ENCODE data around the gene SLC9A7.

SLC9A7 gene

GRCh38 chrX:46770000-46770816 lies 11.3 kb upstream of the SLC9A7 start:
- DNase-seq (ENCODE audit: extremely low read depth, low read depth) = no peak
- no peak for TF ChIP-seq CTCF (IDR thresholded peaks at IDR 0.05; ENCODE audit: low read depth, low read length, missing control alignments)
- H3K4me3 ChIP-seq (replicated peaks; ENCODE audit: low read depth, low read length) = peak overlapping the region; percentile 13; the same call in 1 of the 2 replicates

GRCh38 chrX:46762963-46763362 lies 4.0 kb upstream of the SLC9A7 start:
- no peak for DNase-seq (ENCODE audit: extremely low read depth, low read depth)
- TF ChIP-seq CTCF (IDR thresholded peaks at IDR 0.05; ENCODE audit: low read depth, low read length, missing control alignments) = no peak
- H3K4me3 ChIP-seq (replicated peaks; ENCODE audit: low read depth, low read length) = no peak overlapping the region

GRCh38 chrX:46759645-46759974 lies 692 bp upstream of the SLC9A7 start:
- DNase-seq (ENCODE audit: extremely low read depth, low read depth) = no peak
- no peak for TF ChIP-seq CTCF (IDR thresholded peaks at IDR 0.05; ENCODE audit: low read depth, low read length, missing control alignments)
- H3K4me3 ChIP-seq (replicated peaks; ENCODE audit: low read depth, low read length) = peak overlapping the region; percentile 55

- no peak for TF ChIP-seq CTCF (IDR thresholded peaks at IDR 0.05; ENCODE audit: low read depth, low read length, missing control alignments)
- no peak for DNase-seq (ENCODE audit: extremely low read depth, low read depth)
Observed at GRCh38 chrX:46758163-46758955, 559 bp downstream of the SLC9A7 start.

GRCh38 chrX:46757593-46757992 lies 1.3 kb downstream of the SLC9A7 start:
- H3K4me3 ChIP-seq (replicated peaks; ENCODE audit: low read depth, low read length) = peak overlapping the region; percentile 55
- no peak for TF ChIP-seq CTCF (IDR thresholded peaks at IDR 0.05; ENCODE audit: low read depth, low read length, missing control alignments)
- DNase-seq (ENCODE audit: extremely low read depth, low read depth) = no peak

More at GRCh38 chrX:46758163-46758955, 559 bp downstream of the SLC9A7 start:
- peak overlapping the region; percentile 55 for H3K4me3 ChIP-seq (replicated peaks; ENCODE audit: low read depth, low read length)

- TF ChIP-seq CTCF (IDR thresholded peaks at IDR 0.05; ENCODE audit: low read depth, low read length, missing control alignments) = no peak
- no peak for DNase-seq (ENCODE audit: extremely low read depth, low read depth)
- no peak overlapping the region for H3K4me3 ChIP-seq (replicated peaks; ENCODE audit: low read depth, low read length)
Observed at GRCh38 chrX:46757052-46757451, 1.9 kb downstream of the SLC9A7 start.

All from HFF-Myc (cell line).